ENCODE data around the gene CEACAM19. TPM values are rescaled to one million over a fixed set of nuclear protein-coding genes. Genes with fewer than 3 reads are reported as not detected.

CEACAM19 gene
- total RNA-seq, 1 experiment from 2014 or later, result 3.5 TPM

DNA sequence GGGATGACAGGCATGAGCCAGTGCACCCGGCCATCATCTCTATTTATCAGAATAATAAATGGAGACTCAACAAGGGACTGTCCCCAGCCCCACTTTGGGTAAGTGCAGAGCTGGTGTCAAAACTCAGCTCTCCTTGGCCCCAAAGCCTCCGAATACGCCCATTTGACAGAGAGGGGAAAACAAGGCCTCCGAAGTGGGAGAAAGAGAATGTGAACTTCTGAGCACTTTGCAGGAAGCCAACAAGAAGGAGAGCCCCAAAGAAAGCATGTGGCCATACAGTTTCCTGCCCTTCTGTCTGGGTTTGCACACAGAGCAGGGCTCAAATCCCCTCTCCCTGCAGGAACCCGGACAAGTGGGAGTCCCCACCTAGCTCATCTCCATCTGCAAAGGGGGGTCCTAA, 29.3 kb downstream of the CEACAM19 start:
- Mint-ChIP-seq H3K27me3 (ENCODE audit: low read depth) (peaks cover 12% of the 10 kb centered on the region), H3K27ac (peak overlapping the region in 1 of 3 experiments; percentile 82; a peak in 1 of 7 replicates), H3K4me3 (no peak overlapping the region), H3K9me3 (no peaks in the 10 kb centered on the region), H3K36me3 (ENCODE audit: insufficient read depth in 1 of 3, low read depth in 3 of 3) (no peaks in the 10 kb centered on the region), H3K4me1 (peaks cover 10% of the 10 kb centered on the region in 2 experiments)
- Histone ChIP-seq H2BK5ac (ENCODE audit: insufficient read length, low read length) (no peak overlapping the region), H3K14ac (ENCODE audit: insufficient read depth, low read length) (no peak overlapping the region), H4K8ac (replicated peaks; ENCODE audit: insufficient read length, low read depth, low read length) (no peak overlapping the region), H2BK20ac (ENCODE audit: low read depth, low read length, poor library complexity, severe bottlenecking) (no peak overlapping the region), H4K20me1 (ENCODE audit: control insufficient read depth, insufficient read depth, insufficient read length) (no peaks in the 10 kb centered on the region), H4K5ac (ENCODE audit: insufficient read length, low read depth, low read length) (no peak overlapping the region), H3K9me3 (ENCODE audit: control insufficient read depth, low read depth, low read length) (no peaks in the 10 kb centered on the region), H3K27ac (ENCODE audit: insufficient read length, low read depth, low read length) (no peak overlapping the region), H3K79me1 (ENCODE audit: insufficient read depth, low read depth, low read length, poor library complexity, severe bottlenecking) (no peaks in the 10 kb centered on the region), H3K18ac (ENCODE audit: insufficient read length, low read depth, low read length) (no peak overlapping the region), H3K4me2 (ENCODE audit: insufficient read depth, insufficient read length, low read length) (no peak overlapping the region), H2AFZ (ENCODE audit: low read length) (no peak overlapping the region), H3K56ac (ENCODE audit: insufficient read length, low read depth, low read length) (no peak overlapping the region), H3K79me2 (ENCODE audit: insufficient read depth, low read length) (no peaks in the 10 kb centered on the region), H3K4ac (ENCODE audit: low read depth, low read length) (no peak overlapping the region), H3T11ph (ENCODE audit: low read length) (no peak overlapping the region), H3K27me3 (ENCODE audit: insufficient read depth, low read length) (no peaks in the 10 kb centered on the region), H3K23ac (ENCODE audit: insufficient read length, low read depth, low read length) (no peak overlapping the region), H2BK12ac (ENCODE audit: insufficient read length, low read depth, low read length) (no peak overlapping the region), H3K9ac (ENCODE audit: extremely low read depth, insufficient read length, low read length) (no peak overlapping the region), H3K4me1 (ENCODE audit: insufficient read depth, low read length) (no peaks in the 10 kb centered on the region), H2BK15ac (ENCODE audit: low read depth, low read length) (no peak overlapping the region), H3K23me2 (ENCODE audit: insufficient read length, low read depth, low read length, poor library complexity, severe bottlenecking) (no peaks in the 10 kb centered on the region), H4K91ac (ENCODE audit: insufficient read length, low read depth, low read length) (no peak overlapping the region), H2AK5ac (ENCODE audit: insufficient read length, low read length) (no peak overlapping the region), H2BK120ac (ENCODE audit: low read depth, low read length, poor library complexity, severe bottlenecking) (no peak overlapping the region)
- TF ChIP-seq, protein P1, sequence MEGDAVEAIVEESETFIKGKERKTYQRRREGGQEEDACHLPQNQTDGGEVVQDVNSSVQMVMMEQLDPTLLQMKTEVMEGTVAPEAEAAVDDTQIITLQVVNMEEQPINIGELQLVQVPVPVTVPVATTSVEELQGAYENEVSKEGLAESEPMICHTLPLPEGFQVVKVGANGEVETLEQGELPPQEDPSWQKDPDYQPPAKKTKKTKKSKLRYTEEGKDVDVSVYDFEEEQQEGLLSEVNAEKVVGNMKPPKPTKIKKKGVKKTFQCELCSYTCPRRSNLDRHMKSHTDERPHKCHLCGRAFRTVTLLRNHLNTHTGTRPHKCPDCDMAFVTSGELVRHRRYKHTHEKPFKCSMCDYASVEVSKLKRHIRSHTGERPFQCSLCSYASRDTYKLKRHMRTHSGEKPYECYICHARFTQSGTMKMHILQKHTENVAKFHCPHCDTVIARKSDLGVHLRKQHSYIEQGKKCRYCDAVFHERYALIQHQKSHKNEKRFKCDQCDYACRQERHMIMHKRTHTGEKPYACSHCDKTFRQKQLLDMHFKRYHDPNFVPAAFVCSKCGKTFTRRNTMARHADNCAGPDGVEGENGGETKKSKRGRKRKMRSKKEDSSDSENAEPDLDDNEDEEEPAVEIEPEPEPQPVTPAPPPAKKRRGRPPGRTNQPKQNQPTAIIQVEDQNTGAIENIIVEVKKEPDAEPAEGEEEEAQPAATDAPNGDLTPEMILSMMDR (conservative IDR thresholded peaks at IDR 0.05), result no peak
- DNase-seq, result no peak
- WGBS (ENCODE audit: extremely low coverage, insufficient read length, low lambda C conversion rate), result no CpG with 5 or more reads among the region's 5 CpGs
